ENCODE measurements around the gene FOXQ1. TPM values are rescaled to one million over a fixed set of nuclear protein-coding genes. Genes with fewer than 3 reads are reported as not detected.

Gene FOXQ1
- total and polyA plus RNA-seq, 4 donors = 0.28 to 1.1 TPM; not detected in 2

GRCh38 chr6:1296079-1296478 is 15.8 kb upstream of the FOXQ1 start:
- no peaks in the 10 kb centered on the region for H3K36me3 ChIP-seq (ENCODE audit: control insufficient read depth in 4 of 4, insufficient read depth in 3 of 4, low read depth in 1 of 4, low read length in 3 of 4)
- H3K27ac ChIP-seq (ENCODE audit: low read depth in 1 of 2, low read length in 2 of 2) = no peak overlapping the region
- no peaks in the 10 kb centered on the region for H3K27me3 ChIP-seq (ENCODE audit: control insufficient read depth in 4 of 4, insufficient read depth in 4 of 4, low read length in 3 of 4)
- WGBS = 87% methylated on average over 7 of the region's 7 CpGs
- H3K9me3 ChIP-seq (ENCODE audit: control insufficient read depth in 4 of 4, low read length in 3 of 4) = no peaks in the 10 kb centered on the region
- DNase-seq (ENCODE audit: low spot score) = no peak
- H3K9ac ChIP-seq (ENCODE audit: low read depth in 1 of 2, low read length in 2 of 2) = no peak overlapping the region
- H3K4me1 ChIP-seq (ENCODE audit: control insufficient read depth in 4 of 4, insufficient read depth in 4 of 4, low read length in 3 of 4) = no peaks in the 10 kb centered on the region
- no peak overlapping the region for H3K4me3 ChIP-seq (ENCODE audit: low read depth in 1 of 3, low read length in 3 of 3)
- TF ChIP-seq HNF4G (IDR thresholded peaks at IDR 0.05) (no peak), RXRA (IDR thresholded peaks at IDR 0.05) (no peak), GABPA (IDR thresholded peaks at IDR 0.05 in 1 of 2, conservative IDR thresholded peaks at IDR 0.05 in 1 of 2) (no peak), ATF3 (IDR thresholded peaks at IDR 0.05) (no peak)

GRCh38 chr6:1296542-1296941 is 15.4 kb upstream of the FOXQ1 start:
- WGBS = 84% methylated on average over 4 of the region's 4 CpGs
- Histone ChIP-seq H3K4me1 (ENCODE audit: control insufficient read depth in 4 of 4, insufficient read depth in 4 of 4, low read length in 3 of 4) (no peaks in the 10 kb centered on the region), H3K27me3 (ENCODE audit: control insufficient read depth in 4 of 4, insufficient read depth in 4 of 4, low read length in 3 of 4) (no peaks in the 10 kb centered on the region), H3K9me3 (ENCODE audit: control insufficient read depth in 4 of 4, low read length in 3 of 4) (no peaks in the 10 kb centered on the region), H3K9ac (ENCODE audit: low read depth in 1 of 2, low read length in 2 of 2) (no peak overlapping the region), H3K4me3 (ENCODE audit: low read depth in 1 of 3, low read length in 3 of 3) (no peak overlapping the region), H3K27ac (ENCODE audit: low read depth in 1 of 2, low read length in 2 of 2) (no peak overlapping the region), H3K36me3 (ENCODE audit: control insufficient read depth in 4 of 4, insufficient read depth in 3 of 4, low read depth in 1 of 4, low read length in 3 of 4) (no peaks in the 10 kb centered on the region)
- TF ChIP-seq RAD21 (IDR thresholded peaks at IDR 0.05) (no peak), RXRA (IDR thresholded peaks at IDR 0.05) (no peak), CTCF (IDR thresholded peaks at IDR 0.05; ENCODE audit: low read depth, low read length, missing input control) (no peak), GABPA (IDR thresholded peaks at IDR 0.05 in 1 of 2, conservative IDR thresholded peaks at IDR 0.05 in 1 of 2) (no peak), FOXA2 (IDR thresholded peaks at IDR 0.05) (no peak), ZBTB33 (IDR thresholded peaks at IDR 0.05) (no peak), JUND (IDR thresholded peaks at IDR 0.05) (no peak), NR2F2 (IDR thresholded peaks at IDR 0.05) (no peak)
- DNase-seq (ENCODE audit: low spot score) = no peak

- Histone ChIP-seq H3K27me3 (ENCODE audit: control insufficient read depth in 4 of 4, insufficient read depth in 4 of 4, low read length in 3 of 4) (no peaks in the 10 kb centered on the region), H3K4me3 (ENCODE audit: low read depth in 1 of 3, low read length in 3 of 3) (no peak overlapping the region), H3K36me3 (ENCODE audit: control insufficient read depth in 4 of 4, insufficient read depth in 3 of 4, low read depth in 1 of 4, low read length in 3 of 4) (no peaks in the 10 kb centered on the region), H3K27ac (ENCODE audit: low read depth in 1 of 2, low read length in 2 of 2) (no peak overlapping the region), H3K9me3 (ENCODE audit: control insufficient read depth in 4 of 4, low read length in 3 of 4) (peaks cover 0 to 5% (median 0%) of the 10 kb centered on the region in 4 donors), H3K9ac (ENCODE audit: low read depth in 1 of 2, low read length in 2 of 2) (no peak overlapping the region), H3K4me1 (ENCODE audit: control insufficient read depth in 4 of 4, insufficient read depth in 4 of 4, low read length in 3 of 4) (no peaks in the 10 kb centered on the region)
- 72% methylated on average over 4 of the region's 4 CpGs for WGBS
- DNase-seq (ENCODE audit: low spot score) = no peak
- TF ChIP-seq SP1 (IDR thresholded peaks at IDR 0.05) = no peak
- no peak for TF ChIP-seq CTCF (IDR thresholded peaks at IDR 0.05; ENCODE audit: low read depth, low read length, missing input control)
- TF ChIP-seq GABPA (IDR thresholded peaks at IDR 0.05 in 1 of 2, conservative IDR thresholded peaks at IDR 0.05 in 1 of 2) = no peak
Measured at GRCh38 chr6:1297746-1298145, 14.2 kb upstream of the FOXQ1 start.
